HT-29 (cell line): Measurements from ENCODE around the gene DUSP28. TPM values are rescaled to one million over a fixed set of nuclear protein-coding genes. Genes with fewer than 3 reads are reported as not detected.
"Not testable (repeated sequence)": the region's sequence is repeated elsewhere in the genome, so short reads cannot be mapped to it uniquely, and the experiment has no call there.

Experiments used
- DNase-seq: peaks from one replicate; pipeline ENCODE4 v3.0.0-alpha.2; 2015; ENCODE audit warnings: low spot score
- total RNA-seq: library from RNA; depleted of rRNA; stranded (reverse); fragments of >200 nt; shearing (Covaris generic); gene quantifications from 2 replicates; pipeline ENCODE4 v1.2.3, GENCODE V29; 2014; rRNA removed

The DUSP28 gene, protein sequence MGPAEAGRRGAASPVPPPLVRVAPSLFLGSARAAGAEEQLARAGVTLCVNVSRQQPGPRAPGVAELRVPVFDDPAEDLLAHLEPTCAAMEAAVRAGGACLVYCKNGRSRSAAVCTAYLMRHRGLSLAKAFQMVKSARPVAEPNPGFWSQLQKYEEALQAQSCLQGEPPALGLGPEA
- 10.0 and 10.4 TPM in 2 replicates for total RNA-seq

DNA sequence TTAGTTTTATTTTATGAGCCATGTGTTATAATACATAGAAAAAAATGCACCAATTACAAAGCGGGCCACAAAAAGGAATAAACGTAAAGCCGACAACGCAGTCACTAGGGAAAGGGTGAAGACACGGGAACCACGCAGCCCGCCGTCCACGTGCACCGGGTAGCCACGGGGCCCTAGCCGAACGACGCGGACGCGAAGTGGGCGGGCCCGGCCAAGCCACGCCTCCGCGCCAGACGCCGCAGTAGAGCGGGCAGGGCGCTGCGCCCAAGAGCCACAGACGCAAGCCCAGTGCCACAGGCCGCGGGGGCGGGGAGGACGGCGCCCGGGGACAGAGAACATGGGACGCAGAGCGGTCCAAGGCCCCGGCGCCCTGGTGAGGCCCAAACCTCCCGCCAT lies at the start of gene DUSP28:
TSS of gene DUSP28 (plus strand) at position 274 of the 396 bp plus-strand sequence. CDS start 328 bp downstream, outside the sequence.
- peak; percentile 89 for DNase-seq

DNA sequence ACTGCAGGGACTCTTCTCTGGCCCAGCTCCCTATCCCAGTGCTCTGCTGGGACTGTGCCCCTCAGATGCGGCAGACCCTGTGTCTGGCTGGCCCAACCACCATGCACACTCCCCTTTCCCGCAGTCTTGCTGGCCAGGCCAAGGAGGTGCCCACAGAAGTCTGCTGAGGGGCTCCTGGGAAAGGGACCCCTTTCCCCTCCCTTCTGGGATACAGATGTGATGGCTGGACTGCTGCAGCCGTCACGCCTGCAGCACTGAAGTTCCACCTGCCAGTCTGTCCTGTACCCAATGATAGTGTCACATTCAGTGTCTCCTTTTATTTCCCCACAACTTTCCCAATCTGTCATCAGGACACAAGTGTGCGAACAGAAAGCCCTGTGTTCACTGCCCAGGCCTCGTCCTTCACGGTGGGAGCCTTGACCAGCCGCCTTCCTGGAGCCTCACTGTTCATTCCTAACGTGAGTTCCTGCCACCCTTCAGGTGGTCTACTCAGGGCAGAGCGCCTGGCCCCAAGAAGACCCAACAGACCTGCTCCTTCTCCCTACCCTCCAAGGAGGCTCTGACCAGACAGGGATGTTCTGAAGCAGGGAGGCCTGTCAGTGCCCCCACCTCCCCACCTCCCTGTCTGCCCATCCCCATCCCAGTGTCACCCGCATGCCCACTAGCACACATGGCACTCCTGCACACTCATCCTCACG lies 49.5 kb upstream of the DUSP28 start:
- DNase-seq = no peak

GRCh38 chr2:240511351-240512108 lies 48.6 kb upstream of the DUSP28 start:
- no peak for DNase-seq

DNA sequence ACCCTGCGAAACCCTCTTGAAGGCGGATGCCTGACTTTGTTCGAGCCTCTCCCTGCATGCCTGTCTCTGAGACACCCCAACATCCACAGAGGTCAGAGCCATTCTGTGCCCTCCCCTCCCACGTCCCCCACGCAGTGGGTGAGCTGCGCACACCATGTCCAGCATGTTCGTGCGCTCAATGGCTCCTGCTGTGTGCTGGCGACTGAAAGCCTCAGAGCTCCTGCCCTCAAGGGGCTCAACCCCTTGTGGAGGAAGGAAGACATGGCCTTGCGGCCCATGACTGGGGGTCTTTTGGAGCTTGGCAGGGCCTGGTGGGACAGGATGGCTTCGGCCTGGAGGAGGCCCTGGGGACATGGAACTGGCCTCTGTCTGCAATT lies 48.1 kb upstream of the DUSP28 start:
- DNase-seq = no peak

DNA sequence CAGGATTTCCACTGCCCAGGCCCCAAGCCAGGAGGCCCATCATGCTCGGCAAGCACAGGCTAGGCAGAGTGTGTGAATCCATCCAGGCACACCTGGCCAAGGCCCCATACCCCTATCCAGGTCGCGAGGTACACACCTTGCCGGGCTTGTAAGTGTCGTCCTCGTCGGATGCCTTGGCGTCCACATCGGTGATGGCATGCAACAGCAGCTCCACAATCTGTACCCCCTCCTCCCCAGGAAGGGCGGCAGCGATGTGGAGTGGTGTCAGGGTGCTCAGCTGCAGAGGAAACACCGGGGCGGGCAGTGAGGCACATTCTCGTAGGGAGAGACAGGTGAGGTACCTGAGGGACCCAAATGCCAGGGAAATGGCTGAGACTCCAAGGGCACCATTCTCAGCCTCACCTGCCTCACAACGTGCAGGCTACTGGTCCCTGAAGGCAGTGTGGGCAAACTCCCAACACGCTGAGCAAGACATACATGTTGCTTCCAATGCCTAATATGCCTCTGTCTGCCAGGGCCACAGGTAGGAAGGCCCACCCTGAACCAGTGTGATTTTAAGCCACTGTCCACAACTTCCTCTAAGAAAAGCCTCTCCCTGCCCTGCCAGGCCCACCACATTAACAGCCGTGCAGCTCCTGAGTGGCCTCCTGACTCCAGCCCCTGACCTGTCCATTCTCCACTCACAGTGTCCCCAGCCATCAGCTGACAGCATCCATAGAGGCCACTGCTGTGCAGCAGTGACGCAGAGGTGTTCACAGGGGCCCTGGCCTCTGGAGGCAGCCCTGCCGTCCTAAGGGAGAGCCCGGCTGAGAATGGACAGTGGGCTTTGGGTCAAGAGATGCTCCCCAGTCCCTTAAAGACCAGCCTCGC lies 47.3 kb upstream of the DUSP28 start:
- DNase-seq = no peak

DNA sequence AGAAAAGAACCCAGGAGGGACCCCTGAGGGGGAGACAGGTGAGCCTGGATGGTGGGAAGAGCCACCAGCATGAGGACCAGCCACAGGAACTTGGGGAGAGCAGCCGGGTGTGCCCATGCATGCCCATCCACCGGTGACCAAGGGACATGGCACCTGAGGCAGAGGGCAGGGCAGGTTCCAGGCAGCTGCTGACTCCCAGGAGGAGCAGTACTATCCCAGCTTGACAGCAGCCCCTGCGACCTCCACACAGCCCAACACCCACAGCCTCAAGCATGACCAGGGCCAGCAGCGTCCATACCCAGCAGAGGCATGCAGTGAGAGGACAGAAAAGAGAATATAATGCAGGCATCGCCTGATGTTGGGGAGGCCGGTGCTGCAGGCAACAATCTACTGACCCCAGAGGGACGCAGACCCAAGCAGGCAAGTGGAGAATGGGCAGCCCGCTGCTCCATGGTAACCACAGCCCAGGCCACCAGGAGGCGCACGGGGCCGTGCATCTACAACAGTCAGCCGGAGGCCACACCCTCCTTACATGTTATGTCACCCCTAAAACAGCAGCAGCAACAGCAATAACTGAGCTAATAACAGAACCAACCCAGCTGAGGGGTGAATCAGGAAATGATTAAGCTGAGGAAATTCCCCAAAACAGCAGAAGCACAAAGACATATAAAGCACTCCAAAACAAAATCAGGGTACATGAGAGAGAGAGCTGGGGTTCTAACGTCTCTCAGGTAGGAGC lies 46.4 kb upstream of the DUSP28 start:
- peak; percentile 83 for DNase-seq

- DNase-seq = peak; percentile 14
Observed at GRCh38 chr2:240514631-240515030, 45.5 kb upstream of the DUSP28 start.

DNA sequence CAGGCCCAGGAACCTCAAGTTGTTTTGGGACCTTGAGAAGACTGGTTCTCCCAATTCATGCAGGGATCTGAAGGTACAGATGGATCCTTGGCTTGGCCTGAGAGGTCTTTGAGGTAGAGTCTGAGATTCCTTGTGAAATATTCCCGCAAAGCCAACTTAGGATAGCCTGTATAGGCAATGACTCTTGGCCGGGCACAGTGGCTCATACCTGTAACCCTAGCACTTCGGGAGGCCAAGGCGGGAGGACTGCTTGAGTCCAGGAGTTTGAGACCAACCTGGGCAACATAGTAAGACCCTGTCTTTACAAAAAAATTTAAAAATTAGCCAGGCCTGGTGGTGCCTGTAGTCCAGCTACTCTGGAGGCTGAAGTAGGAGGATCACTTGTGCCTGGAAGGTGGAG lies 42.8 kb upstream of the DUSP28 start:
- no peak for DNase-seq

- no peak for DNase-seq
Observed at GRCh38 chr2:240518981-240519380, 41.2 kb upstream of the DUSP28 start.

GRCh38 chr2:240519396-240520129 lies 40.6 kb upstream of the DUSP28 start:
- DNase-seq = no peak

- DNase-seq = no peak
Observed at GRCh38 chr2:240520130-240520973, 39.8 kb upstream of the DUSP28 start.

DNA sequence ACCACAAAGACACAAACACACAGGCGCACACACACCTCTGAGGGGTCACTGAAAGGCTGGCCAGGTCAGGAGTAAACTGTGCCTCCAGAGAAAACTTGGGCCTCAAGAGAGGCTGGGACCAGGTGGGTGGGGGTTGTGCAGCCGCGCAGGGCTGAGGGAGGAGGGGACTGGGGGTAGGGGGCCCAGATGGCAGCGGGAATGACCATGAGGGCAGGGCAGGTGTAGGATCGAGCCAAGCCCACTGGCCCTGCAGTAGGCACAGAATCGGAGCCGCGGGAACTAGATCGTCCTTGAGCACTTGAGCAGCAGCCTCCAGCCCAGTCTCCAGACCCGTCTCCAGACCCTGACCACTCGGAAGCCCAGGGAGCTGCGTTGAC lies 39.2 kb upstream of the DUSP28 start:
- no peak for DNase-seq

DNA sequence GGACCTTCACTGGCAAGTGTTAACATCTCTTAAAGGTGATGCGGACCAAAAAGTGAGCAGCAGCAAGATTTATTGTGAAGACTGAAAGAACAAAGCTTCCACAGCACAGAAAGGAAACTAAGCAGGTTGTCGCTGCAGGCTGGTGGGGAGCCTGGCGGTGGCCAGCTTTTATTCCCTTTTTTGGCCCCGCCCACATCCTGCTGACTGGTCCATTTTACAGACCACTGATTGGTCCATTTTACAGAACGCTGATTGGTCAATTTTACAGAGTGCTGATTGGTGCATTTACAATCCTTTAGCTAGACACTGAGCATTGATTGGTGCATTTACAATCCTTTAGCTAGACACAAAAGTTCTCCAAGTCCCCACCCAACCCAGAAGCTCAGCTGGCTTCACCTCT lies 38.3 kb upstream of the DUSP28 start:
- DNase-seq = not testable (repeated sequence)

DNA sequence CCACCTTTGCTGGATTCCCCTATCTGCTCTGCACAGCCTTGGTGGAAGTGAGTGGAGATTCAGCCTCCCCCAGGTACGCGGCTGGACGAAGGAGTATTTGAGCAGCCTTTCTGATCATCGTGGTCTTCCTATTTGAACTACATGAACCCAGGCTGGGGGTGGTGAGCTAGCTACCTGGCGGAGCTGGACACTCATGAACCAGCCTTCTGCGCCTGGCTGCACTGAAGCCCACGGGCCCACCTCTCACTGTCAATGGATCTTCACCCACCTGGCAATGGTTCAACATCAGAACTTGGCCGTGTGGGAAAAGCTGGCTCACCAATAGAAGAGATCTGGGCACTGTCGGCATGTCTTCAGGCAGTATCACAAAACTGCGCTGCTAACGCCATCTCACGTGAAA lies 37.8 kb upstream of the DUSP28 start:
- DNase-seq = no peak

GRCh38 chr2:240523451-240524281 lies 36.5 kb upstream of the DUSP28 start:
- DNase-seq = no peak

GRCh38 chr2:240524963-240525718 lies 35.0 kb upstream of the DUSP28 start:
- DNase-seq = no peak

DNA sequence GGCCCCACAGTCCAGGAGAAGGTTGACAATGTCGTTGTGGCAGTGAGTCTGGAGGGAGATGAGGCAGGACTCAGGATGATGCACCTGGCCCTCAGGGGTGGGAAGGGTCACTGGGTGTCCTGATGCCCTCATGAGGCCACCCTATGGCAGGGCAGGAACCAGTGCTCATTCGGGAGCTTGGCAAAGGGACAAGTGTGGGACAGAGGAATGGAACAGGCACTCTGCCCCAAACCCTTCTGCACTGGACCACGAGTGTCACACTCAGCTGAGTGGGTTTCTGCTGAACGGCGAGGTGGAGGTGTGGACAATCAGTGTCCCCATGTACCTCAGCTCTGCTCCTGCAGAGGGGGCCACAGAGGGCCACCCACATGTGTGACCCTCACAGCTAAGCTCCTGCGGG lies 34.4 kb upstream of the DUSP28 start:
- no peak for DNase-seq

DNA sequence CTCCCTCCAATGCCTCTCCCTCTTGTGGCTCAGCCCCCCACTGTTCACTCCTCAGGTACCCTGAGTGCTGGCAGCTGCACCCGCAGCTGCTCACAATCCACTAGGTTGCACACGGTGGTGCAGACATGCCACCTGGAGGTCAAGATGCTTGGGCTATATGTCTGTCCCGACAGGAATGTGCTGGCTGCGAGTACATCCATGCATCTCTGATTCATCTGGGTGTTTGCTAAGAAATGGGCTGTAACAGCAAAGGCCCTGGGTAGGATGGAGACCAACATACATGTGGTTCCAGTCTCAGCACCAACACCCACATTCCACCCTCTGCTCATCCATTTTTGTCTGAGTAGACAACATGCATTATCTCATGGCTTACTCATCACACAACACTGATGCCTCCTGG lies 33.6 kb upstream of the DUSP28 start:
- no peak for DNase-seq
